GM20000 (cell line): Measurements from ENCODE around the gene SEMA3C.

Experiments
- DNase-seq: peaks from one replicate; pipeline ENCODE4 v3.0.0; 2012; ENCODE audit warnings: low spot score
- TF ChIP-seq, protein P1 (sequence below): IDR thresholded peaks from 2 replicates; pipeline ENCODE4 v1.5.1; 2012; ENCODE audit warnings: mild to moderate bottlenecking, control low read depth; ENCODE audit errors: extremely low read depth, missing control alignments

SEMA3C gene

DNA sequence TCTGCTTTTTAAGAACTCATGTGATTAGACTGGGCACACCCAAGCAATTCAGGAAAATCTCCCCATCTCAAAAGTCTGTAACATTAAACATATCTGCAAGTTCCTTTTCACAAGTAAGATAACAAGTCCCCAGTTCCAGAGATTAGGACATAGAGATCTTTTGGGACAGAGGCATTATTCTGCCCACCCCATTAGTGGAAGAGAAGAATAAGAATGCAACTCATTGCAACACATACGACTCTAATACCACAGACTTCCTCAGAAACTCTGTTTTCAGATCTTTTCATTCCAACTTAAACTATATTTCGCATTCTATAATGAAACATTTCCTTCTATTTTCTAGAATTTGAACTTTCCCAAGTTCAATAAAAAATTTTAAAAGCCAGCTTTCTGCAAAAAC is 137.7 kb downstream of the SEMA3C start:
- DNase-seq, result no peak
- TF ChIP-seq, protein P1, sequence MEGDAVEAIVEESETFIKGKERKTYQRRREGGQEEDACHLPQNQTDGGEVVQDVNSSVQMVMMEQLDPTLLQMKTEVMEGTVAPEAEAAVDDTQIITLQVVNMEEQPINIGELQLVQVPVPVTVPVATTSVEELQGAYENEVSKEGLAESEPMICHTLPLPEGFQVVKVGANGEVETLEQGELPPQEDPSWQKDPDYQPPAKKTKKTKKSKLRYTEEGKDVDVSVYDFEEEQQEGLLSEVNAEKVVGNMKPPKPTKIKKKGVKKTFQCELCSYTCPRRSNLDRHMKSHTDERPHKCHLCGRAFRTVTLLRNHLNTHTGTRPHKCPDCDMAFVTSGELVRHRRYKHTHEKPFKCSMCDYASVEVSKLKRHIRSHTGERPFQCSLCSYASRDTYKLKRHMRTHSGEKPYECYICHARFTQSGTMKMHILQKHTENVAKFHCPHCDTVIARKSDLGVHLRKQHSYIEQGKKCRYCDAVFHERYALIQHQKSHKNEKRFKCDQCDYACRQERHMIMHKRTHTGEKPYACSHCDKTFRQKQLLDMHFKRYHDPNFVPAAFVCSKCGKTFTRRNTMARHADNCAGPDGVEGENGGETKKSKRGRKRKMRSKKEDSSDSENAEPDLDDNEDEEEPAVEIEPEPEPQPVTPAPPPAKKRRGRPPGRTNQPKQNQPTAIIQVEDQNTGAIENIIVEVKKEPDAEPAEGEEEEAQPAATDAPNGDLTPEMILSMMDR, result no peak

DNA sequence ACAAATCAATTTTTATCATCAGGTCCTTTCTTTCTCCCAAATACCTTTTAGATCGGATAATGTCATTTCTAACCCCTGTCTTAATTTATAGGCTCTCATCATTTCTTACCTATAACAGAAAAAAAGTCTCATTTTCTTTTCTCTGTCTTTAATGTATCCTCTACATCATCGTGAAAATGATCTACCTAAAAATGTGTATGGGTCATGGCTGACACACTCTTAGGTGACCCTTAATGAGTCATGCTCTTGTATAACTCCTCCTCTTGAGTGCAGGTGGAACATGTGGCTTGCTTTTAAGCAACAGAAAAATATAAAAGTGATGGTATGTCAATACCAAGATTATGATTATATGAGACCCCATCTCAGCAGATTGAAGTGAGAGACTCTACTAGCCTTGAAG is 139.4 kb downstream of the SEMA3C start:
- TF ChIP-seq, protein P1, result no peak
- DNase-seq, result no peak

DNA sequence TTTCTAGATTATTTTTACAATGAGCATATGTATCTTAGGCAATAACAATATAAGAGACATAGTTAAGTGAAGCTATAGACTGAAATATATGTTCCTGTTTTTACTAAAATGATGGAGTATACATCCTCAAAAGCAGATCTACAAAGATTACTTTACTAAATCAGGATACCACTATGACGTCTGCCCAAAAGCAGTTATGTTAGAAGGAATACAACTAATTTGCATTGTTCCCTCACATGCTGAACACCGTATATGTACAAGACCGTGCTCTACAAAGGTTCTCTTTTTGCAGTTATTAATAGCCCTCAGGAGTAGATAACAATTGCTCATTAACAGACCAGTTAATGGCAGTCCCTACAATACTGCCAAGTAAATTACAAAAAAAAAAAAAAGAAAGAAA is 143.0 kb downstream of the SEMA3C start:
- TF ChIP-seq, protein P1, result no peak
- no peak for DNase-seq

DNA sequence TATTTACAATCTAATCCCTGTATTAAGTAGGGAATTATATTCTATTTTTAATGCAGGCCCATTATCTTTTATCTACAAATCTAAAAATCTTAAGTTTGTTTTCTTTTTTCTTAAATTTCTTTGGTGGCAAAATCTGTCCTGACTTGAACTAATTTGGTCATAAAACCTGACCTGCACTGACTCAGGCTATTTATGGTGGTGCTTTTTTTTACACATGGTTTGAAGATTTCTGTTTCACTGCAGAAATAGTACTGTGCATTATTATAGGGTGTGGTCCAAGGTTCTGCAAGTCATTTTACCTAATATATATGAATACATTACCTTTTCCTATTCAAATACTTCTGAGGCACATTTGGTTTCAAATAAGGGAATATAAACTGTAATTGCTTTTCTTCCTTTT is 143.4 kb downstream of the SEMA3C start:
- TF ChIP-seq, protein P1, result no peak
- DNase-seq, result no peak

DNA sequence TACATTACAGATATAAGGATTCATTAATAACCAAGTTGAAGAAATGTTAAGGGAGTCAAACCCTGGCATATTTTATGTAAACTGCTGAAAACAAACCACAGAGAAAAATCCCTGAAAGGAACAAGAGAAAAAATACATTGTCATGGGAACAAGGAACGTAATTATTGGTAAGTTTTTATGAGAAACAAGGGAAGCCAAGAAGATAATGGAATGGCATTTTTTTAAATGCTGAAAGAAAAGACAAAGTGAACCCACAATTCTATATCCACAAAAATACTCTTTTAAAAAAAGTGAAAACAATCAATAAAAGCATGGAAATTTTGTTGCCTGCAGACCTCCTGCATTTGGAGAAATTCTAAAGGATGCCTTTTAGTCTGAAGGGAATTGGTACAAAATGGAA is 144.0 kb downstream of the SEMA3C start:
- no peak for DNase-seq
- TF ChIP-seq, protein P1, result no peak

DNA sequence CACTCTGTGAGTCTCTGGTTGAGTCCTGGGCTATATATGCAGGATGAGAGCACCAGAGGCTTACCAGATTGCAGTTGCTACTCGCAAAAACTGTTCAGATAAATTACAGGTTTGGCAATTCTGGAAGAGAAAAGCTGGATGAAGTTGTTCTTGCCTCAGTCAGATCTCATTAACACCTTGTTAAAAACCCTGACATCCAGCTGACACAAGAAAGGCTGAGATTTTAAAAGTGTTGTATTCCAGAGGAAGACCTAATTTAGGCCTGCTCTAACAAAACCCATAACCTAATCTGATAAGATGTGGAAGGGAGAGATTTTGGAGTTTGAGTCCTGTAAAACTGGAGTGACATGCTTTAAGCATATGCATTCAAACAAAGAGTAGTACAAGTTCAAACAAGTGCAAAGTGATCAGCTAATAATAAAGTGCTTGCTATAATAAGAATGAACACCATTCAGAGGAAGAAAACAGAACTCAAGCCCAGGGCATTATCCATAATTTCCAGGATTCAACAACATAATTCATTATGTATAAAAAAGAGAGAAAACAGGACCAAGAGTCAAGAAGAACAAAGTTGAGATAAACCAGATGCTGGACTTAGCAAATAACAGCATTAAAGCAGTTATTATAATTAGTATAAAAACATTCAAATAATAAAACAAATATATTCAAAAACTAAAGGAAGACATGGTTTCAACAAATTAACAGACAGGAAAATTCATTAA is 144.9 kb downstream of the SEMA3C start:
- TF ChIP-seq, protein P1, result no peak
- DNase-seq, result no peak

DNA sequence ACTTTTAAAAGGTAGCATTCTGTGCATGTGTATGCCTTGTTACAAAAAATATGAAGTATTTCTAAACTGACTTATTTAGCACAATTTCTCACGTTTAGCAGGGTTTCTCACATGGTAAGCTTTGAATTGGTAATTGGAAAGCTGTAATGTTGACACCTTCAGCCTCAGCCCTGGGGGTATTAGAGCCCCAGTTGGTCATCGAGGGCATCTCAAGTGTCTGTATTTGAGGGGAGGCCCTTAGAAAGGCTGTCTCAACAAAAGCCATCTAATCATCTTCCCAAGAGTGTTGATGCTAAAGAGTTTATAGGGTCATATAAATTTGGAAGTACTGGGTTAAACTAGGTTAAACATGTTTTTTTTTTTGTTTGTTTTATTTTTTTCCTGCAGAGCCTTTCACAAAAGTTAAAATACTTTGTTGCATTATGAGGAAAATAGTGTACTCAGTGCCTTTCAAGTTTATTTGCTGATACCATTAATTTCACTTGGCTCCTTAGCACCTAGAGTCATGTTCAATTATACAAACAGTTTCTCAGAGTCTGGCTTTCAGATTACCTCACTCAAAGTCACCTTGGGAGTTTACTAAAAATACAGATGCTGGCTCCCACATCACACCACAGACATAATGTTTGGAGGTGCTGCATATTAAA is 146.4 kb downstream of the SEMA3C start:
- TF ChIP-seq, protein P1, result no peak
- no peak for DNase-seq
